Measurements from ENCODE around the gene ZNF682.
"Not testable (repeated sequence)": the region's sequence is repeated elsewhere in the genome, so short reads cannot be mapped to it uniquely, and the experiment has no call there.

Gene ZNF682

DNA sequence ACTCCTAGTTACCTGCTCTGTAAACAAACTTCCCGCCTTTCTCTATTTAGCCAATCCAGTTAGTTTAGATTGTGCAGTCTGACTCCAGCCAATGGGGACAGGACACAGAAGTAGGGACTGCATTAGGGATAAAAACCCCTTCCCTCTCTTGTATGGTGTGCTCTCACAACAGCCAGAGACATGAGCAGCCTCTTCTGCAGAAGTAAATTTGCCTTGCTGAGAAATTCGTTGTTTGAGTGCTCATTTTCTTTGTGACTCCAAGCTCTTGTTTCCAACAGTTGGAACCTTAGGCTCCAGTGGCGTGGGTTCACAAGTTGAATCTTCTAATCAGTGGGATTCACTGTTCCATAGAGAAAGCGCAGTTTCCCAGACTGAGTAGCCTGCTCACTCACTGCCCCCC lies 72.4 kb downstream of the ZNF682 start:
- DNase-seq = no peak

DNA sequence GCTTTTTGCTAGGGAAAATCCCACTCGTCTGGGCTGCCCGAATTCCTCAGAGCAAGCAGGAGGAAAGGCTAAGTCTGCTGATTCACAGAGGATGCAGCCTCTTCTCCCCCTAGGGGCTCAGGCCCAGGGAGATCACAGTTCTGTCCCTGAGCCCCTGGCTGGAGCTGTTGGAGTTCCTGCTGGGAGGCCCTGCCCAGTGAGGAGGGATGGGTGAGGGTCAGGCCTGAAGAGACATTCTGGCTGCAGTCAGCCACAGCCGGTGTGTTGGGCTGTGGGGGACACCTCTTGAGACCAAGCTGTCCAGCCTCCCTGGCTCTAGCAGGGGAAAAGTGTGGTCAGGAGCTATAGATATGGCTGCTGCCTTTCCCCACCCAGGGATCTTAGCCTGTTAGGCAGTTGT lies 73.2 kb downstream of the ZNF682 start:
- DNase-seq = not testable (repeated sequence)

DNA sequence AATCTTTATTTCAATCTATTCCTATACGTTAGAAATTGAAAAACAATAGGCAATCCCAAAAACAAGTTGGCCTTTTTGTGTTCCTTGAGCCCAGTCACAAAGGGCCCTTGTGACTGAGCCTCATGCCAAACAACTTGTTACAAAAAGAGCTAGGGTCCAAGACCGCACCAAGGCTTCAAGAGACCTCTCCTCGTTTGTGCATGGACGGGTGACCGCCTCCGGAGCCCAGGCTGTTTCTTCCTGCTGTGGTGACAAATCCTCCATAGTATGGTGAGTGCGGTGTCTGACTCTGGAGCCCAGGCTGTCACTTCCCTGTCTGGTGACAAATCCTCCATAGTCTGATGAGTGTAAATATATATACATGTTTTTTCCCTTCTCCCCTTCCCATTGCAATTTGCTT lies 74.9 kb downstream of the ZNF682 start:
- no peak for DNase-seq

DNA sequence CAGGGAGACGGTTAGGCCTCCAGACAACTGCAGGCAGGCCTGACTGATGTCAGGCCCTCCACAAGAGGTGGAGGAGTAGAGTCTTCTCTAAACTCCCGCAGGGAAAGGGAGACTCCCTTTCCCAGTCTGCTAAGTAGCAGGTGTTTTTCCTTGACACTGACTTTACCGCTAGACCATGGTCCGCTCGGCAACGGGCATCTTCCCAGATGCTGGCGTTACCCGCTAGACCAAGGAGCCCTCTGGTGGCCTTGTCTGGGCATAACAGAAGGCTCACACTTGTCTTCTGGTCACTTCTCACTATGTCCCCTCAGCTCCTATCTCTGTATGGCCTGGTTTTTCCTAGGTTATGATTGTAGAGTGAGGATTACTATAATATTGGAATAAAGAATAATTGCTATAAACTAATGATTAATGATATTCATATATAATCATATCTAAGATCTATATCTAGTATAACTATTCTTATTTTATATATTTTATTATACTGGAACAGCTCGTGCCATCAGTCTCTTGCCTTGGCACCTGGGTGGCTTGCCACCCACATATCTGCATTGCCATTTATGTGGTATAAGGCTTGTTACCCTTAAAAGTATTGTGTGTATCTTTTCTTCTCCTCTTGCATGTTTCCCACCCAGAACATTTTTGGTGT lies 80.0 kb downstream of the ZNF682 start:
- peak; percentile 52 to 54 for DNase-seq

DNA sequence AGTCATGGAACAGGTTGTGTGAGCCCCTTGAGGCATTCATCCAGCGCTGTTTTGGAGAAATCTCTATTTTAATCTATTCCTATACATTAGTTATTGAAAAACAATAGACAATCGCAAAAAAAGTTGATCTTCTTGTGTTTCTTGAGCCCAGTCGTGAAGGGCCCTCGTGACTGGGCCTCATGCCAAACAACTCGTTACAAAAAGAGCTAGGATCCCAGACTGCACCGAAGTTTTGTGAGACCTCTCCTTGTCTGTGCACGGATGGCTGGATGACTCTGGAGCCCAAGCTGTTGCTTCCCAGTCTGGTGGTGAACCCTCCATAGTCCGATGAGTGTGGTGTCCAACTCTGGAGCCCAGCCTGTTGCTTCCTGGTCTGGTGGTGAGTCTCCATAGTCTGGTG lies 81.5 kb downstream of the ZNF682 start:
- DNase-seq = not testable (repeated sequence)

DNA sequence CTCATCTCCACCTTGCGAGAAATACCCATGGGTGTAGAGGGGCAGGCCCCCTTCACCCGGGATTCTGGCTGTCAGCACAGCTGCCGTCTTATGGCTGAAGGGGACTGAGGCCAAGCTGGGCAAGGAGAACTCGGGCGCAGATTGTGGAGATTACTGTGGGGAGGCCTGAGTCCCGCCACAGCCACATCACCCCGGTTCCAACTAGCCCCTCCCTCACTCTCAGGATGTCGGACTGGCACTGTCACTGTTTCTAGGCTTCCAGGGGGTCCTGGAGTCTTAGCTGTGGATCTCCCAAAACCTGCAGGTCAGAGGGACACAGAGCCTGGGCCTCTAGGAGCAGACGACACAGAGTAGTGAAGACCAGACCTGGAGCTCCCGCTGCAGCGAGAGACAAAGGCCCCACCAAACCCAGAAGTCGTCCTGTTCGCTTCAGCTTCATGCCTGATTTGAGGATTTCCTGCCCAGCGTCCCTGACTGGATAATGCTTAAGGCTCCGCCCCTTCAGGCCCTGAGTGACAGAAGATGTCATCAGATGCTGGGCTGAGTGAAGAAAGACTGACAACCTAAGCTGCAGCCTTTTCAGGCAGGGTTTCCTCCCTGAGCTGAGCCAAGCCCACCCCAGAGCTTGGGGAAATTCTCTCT lies 82.8 kb downstream of the ZNF682 start:
- no peak for DNase-seq

DNA sequence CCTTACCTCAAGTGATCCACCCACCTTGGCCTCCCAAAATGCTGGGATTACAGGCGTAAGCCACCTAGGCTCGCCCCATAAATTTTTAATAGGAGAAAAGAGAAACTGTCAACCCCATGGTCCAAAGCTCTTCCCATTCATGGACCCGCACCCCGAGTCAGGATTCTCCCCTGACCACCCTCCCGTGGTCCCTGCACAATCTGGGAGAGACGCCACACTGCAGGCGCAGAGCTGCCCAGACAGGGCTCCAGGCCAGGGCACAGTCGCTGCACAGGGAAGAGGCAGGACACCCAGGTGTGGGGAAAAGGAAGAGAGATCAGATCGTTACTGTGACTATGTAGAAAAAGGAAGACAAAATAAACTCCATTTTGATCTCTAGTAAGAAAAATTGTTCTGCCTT lies 84.1 kb downstream of the ZNF682 start:
- no peak for DNase-seq

Measured in SHP77 (cell line).